ENCODE data around the gene LTA4H. TPM values are rescaled to one million over a fixed set of nuclear protein-coding genes. Genes with fewer than 3 reads are reported as not detected.

Gene LTA4H
- total RNA-seq, 4 donors from 2014 or later = 52.9 to 121 (median 70.9) TPM

GRCh38 chr12:96064966-96065365 is 29.6 kb upstream of the LTA4H start:
- no peak for DNase-seq
- H3K9me3 ChIP-seq = no peaks in the 10 kb centered on the region
- intact Hi-C loops (cut with DNase I; ENCODE audit: low total_unique reads) = loop anchor here (10.0 kb wide), 2 partner anchors 150 to 450 kb away; no protein-coding TSS in a partner anchor
- H3K4me1 ChIP-seq = no peaks in the 10 kb centered on the region
- TF ChIP-seq CTCF (IDR thresholded peaks at IDR 0.05) = no peak
- no peak for TF ChIP-seq POLR2A (IDR thresholded peaks at IDR 0.05)
- no peaks in the 10 kb centered on the region for H3K27me3 ChIP-seq
- H3K36me3 ChIP-seq = no peaks in the 10 kb centered on the region
- no peak overlapping the region for H3K4me3 ChIP-seq
- H3K27ac ChIP-seq = no peak overlapping the region

- Histone ChIP-seq H3K9me3 (no peaks in the 10 kb centered on the region), H3K4me1 (no peaks in the 10 kb centered on the region), H3K36me3 (no peaks in the 10 kb centered on the region), H3K27me3 (no peaks in the 10 kb centered on the region), H3K4me3 (no peak overlapping the region), H3K27ac (no peak overlapping the region)
- TF ChIP-seq POLR2A (IDR thresholded peaks at IDR 0.05) (no peak), CTCF (IDR thresholded peaks at IDR 0.05) (no peak)
- intact Hi-C loops (cut with DNase I; ENCODE audit: low total_unique reads) = loop anchor here (10.0 kb wide), 2 partner anchors 151 to 451 kb away; no protein-coding TSS in a partner anchor
- no peak for DNase-seq
These were observed 28.9 kb upstream of the LTA4H start for GRCh38 chr12:96064271-96064670.

- TF ChIP-seq POLR2A (IDR thresholded peaks at IDR 0.05) = no peak
- TF ChIP-seq CTCF (IDR thresholded peaks at IDR 0.05) = no peak
- intact Hi-C loops (cut with DNase I; ENCODE audit: low total_unique reads) = loop anchor here (10.0 kb wide), 2 partner anchors 152 to 452 kb away; no protein-coding TSS in a partner anchor
- H3K27me3 ChIP-seq = no peaks in the 10 kb centered on the region
- no peaks in the 10 kb centered on the region for H3K9me3 ChIP-seq
- no peaks in the 10 kb centered on the region for H3K4me1 ChIP-seq
- DNase-seq = no peak
- no peaks in the 10 kb centered on the region for H3K36me3 ChIP-seq
- H3K27ac ChIP-seq = no peak overlapping the region
- no peak overlapping the region for H3K4me3 ChIP-seq
These were observed 27.7 kb upstream of the LTA4H start for GRCh38 chr12:96063046-96063445.

GRCh38 chr12:96061864-96062453 is 26.6 kb upstream of the LTA4H start:
- intact Hi-C loops (cut with DNase I; ENCODE audit: low total_unique reads) = loop anchor here (10.0 kb wide), 2 partner anchors 153 to 453 kb away; no protein-coding TSS in a partner anchor
- H3K4me1 ChIP-seq = no peaks in the 10 kb centered on the region
- no peaks in the 10 kb centered on the region for H3K9me3 ChIP-seq
- peak overlapping the region in 1 of 2 donors; percentile 21 for H3K27ac ChIP-seq
- TF ChIP-seq CTCF (IDR thresholded peaks at IDR 0.05) (peak; percentile 76 to 89 (median 86)), POLR2A (IDR thresholded peaks at IDR 0.05) (no peak)
- H3K4me3 ChIP-seq = no peak overlapping the region
- H3K27me3 ChIP-seq = no peaks in the 10 kb centered on the region
- no peaks in the 10 kb centered on the region for H3K36me3 ChIP-seq
- peak; percentile 69 to 76 for DNase-seq

DNA sequence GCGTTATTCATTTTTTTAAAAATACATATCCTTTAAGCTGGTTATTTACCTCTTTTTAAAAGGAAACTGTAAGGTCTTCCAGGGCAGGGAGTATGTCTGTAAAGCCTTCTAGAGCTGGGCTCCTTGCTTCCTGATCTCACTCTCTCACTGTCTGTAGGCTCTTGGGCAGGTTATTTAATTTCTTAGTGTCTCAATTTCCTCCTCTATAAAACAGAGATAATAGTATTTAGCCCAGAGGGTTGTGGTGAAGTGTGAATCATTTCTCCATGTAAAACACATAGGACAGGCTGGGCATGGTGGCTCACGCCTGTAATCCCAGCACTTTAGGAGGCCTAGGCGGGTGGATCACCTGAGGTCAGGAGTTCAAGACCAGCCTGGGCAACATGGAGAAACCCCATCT is 25.9 kb upstream of the LTA4H start:
- TF ChIP-seq CTCF (IDR thresholded peaks at IDR 0.05) (no peak), POLR2A (IDR thresholded peaks at IDR 0.05) (no peak)
- Histone ChIP-seq H3K27ac (no peak overlapping the region), H3K4me1 (no peaks in the 10 kb centered on the region), H3K9me3 (no peaks in the 10 kb centered on the region), H3K36me3 (no peaks in the 10 kb centered on the region), H3K27me3 (no peaks in the 10 kb centered on the region), H3K4me3 (no peak overlapping the region)
- intact Hi-C loops (cut with DNase I; ENCODE audit: low total_unique reads) = loop anchor here (10.0 kb wide), 2 partner anchors 153 to 453 kb away; no protein-coding TSS in a partner anchor
- DNase-seq = no peak
